Measurements from ENCODE around the gene TMEM14C.

Gene TMEM14C

DNA sequence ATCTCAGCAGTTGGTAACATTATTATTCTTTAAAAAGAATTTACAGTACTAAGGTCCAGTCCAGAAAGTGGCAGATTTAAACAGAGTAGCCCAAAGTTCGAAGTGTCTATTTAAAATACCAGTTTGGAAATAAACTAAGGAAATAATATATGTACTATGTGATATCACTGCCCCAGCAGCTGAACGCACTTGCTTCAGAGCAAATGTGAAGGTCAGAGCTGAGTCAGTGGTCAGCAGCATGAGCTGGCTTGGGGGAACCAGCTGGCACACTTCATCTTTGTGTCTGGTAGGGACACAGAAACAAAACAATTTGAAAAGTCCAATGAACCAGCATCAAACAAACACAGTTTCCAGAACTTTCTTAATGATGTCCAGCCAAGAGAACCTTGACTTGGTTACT is 40.1 kb downstream of the TMEM14C start:
- H3K36me3 ChIP-seq (ENCODE audit: insufficient read depth, low read length) = peaks cover 2% of the 10 kb centered on the region; the same call in 1 of the 2 replicates
- TF ChIP-seq EZH2phosphoT487 (IDR thresholded peaks at IDR 0.05; ENCODE audit: borderline replicate concordance) = no peak
- TF ChIP-seq, protein P1, sequence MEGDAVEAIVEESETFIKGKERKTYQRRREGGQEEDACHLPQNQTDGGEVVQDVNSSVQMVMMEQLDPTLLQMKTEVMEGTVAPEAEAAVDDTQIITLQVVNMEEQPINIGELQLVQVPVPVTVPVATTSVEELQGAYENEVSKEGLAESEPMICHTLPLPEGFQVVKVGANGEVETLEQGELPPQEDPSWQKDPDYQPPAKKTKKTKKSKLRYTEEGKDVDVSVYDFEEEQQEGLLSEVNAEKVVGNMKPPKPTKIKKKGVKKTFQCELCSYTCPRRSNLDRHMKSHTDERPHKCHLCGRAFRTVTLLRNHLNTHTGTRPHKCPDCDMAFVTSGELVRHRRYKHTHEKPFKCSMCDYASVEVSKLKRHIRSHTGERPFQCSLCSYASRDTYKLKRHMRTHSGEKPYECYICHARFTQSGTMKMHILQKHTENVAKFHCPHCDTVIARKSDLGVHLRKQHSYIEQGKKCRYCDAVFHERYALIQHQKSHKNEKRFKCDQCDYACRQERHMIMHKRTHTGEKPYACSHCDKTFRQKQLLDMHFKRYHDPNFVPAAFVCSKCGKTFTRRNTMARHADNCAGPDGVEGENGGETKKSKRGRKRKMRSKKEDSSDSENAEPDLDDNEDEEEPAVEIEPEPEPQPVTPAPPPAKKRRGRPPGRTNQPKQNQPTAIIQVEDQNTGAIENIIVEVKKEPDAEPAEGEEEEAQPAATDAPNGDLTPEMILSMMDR (conservative IDR thresholded peaks at IDR 0.05; ENCODE audit: low read length) = no peak

GRCh38 chr6:10769419-10769818 is 46.5 kb downstream of the TMEM14C start:
- no peaks in the 10 kb centered on the region for H3K9me3 ChIP-seq (ENCODE audit: insufficient read depth, low read depth, low read length)
- H3K9me2 ChIP-seq (replicated peaks; ENCODE audit: low read depth, low read length) = no peaks in the 10 kb centered on the region
- H3K79me2 ChIP-seq (ENCODE audit: insufficient read depth, low read length) = no peaks in the 10 kb centered on the region
- H3K4me3 ChIP-seq (ENCODE audit: low read length, poor library complexity, severe bottlenecking) = no peak overlapping the region
- H3K4me1 ChIP-seq (ENCODE audit: insufficient read depth, low read length, poor library complexity, severe bottlenecking) = peaks cover 3% of the 10 kb centered on the region
- no peak overlapping the region for H2AFZ ChIP-seq (ENCODE audit: low read length)
- H3K4me2 ChIP-seq (ENCODE audit: low read depth, low read length, poor library complexity, severe bottlenecking) = no peak overlapping the region
- H3F3A ChIP-seq (ENCODE audit: low read depth) = no peaks in the 10 kb centered on the region
- peaks cover 24% of the 10 kb centered on the region; the same call in 1 of the 2 replicates for H3K36me3 ChIP-seq (ENCODE audit: insufficient read depth, low read length)
- TF ChIP-seq, protein P1 (conservative IDR thresholded peaks at IDR 0.05; ENCODE audit: low read length) = no peak
- no peak for TF ChIP-seq EZH2phosphoT487 (IDR thresholded peaks at IDR 0.05; ENCODE audit: borderline replicate concordance)
- H3K27me3 ChIP-seq (ENCODE audit: insufficient read depth, low read length, poor library complexity, severe bottlenecking) = no peaks in the 10 kb centered on the region
- no peaks in the 10 kb centered on the region for H4K20me1 ChIP-seq (ENCODE audit: insufficient read depth, low read length, poor library complexity, severe bottlenecking)
- H3K9ac ChIP-seq (ENCODE audit: low read depth, low read length, poor library complexity, severe bottlenecking) = no peak overlapping the region

More for the DNA sequence above, 40.1 kb downstream of the TMEM14C start:
- 0 out of 2 replicates have a peak, but pooled peaks cover 4% of the 10 kb centered on the region for H3K79me2 ChIP-seq (ENCODE audit: insufficient read depth, low read length)
- H3K9ac ChIP-seq (ENCODE audit: low read depth, low read length, poor library complexity, severe bottlenecking) = no peak overlapping the region
- H3K4me2 ChIP-seq (ENCODE audit: low read depth, low read length, poor library complexity, severe bottlenecking) = no peak overlapping the region
- no peaks in the 10 kb centered on the region for H4K20me1 ChIP-seq (ENCODE audit: insufficient read depth, low read length, poor library complexity, severe bottlenecking)
- H3K27me3 ChIP-seq (ENCODE audit: insufficient read depth, low read length, poor library complexity, severe bottlenecking) = no peaks in the 10 kb centered on the region
- no peak overlapping the region for H3K4me3 ChIP-seq (ENCODE audit: low read length, poor library complexity, severe bottlenecking)
- H3K9me3 ChIP-seq (ENCODE audit: insufficient read depth, low read depth, low read length) = no peaks in the 10 kb centered on the region
- H2AFZ ChIP-seq (ENCODE audit: low read length) = no peak overlapping the region
- no peaks in the 10 kb centered on the region for H3F3A ChIP-seq (ENCODE audit: low read depth)
- H3K9me2 ChIP-seq (replicated peaks; ENCODE audit: low read depth, low read length) = no peaks in the 10 kb centered on the region
- no peaks in the 10 kb centered on the region for H3K4me1 ChIP-seq (ENCODE audit: insufficient read depth, low read length, poor library complexity, severe bottlenecking)

DNA sequence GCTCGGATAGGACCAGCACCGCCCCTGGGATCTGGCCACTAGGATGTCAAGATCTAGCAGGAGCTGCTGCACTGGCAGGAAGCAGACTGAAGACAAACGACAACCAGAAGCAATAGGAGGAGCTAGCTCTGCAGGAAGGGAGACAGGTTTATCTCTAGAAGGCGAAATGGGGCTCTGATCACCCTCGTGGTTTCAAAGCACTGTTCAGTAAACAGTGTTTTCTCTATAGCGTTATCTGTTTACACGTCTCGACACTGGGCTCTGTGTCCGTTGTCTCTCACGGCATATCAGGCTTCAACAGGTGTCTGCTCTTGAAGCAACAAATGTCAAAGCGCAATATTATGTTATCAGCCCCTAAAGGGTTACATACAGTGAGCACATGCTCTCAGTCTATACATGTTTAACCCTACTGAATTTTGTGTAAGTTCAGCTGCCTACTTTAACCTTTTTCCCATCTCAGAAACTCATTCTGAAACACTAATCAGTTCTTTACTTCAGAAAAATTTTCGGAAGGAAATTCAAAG is 48.6 kb downstream of the TMEM14C start:
- Histone ChIP-seq H3K9me3 (ENCODE audit: insufficient read depth, low read depth, low read length) (no peaks in the 10 kb centered on the region), H3K4me1 (ENCODE audit: insufficient read depth, low read length, poor library complexity, severe bottlenecking) (peaks cover 3% of the 10 kb centered on the region), H3K4me2 (ENCODE audit: low read depth, low read length, poor library complexity, severe bottlenecking) (no peak overlapping the region), H3K27me3 (ENCODE audit: insufficient read depth, low read length, poor library complexity, severe bottlenecking) (no peaks in the 10 kb centered on the region), H3K36me3 (ENCODE audit: insufficient read depth, low read length) (peaks cover 24% of the 10 kb centered on the region; the same call in 1 of the 2 replicates), H3K79me2 (ENCODE audit: insufficient read depth, low read length) (no peaks in the 10 kb centered on the region), H3K9ac (ENCODE audit: low read depth, low read length, poor library complexity, severe bottlenecking) (no peak overlapping the region), H3K9me2 (replicated peaks; ENCODE audit: low read depth, low read length) (no peaks in the 10 kb centered on the region), H2AFZ (ENCODE audit: low read length) (no peak overlapping the region), H3F3A (ENCODE audit: low read depth) (no peaks in the 10 kb centered on the region), H4K20me1 (ENCODE audit: insufficient read depth, low read length, poor library complexity, severe bottlenecking) (no peaks in the 10 kb centered on the region), H3K4me3 (ENCODE audit: low read length, poor library complexity, severe bottlenecking) (no peak overlapping the region)
- TF ChIP-seq, protein P1 (conservative IDR thresholded peaks at IDR 0.05; ENCODE audit: low read length) = no peak
- no peak for TF ChIP-seq EZH2phosphoT487 (IDR thresholded peaks at IDR 0.05; ENCODE audit: borderline replicate concordance)

Data from Loucy (cell line).